HG03354 (cell line): Measurements from ENCODE around the gene CCL7.

ENCODE experiments used
- ATAC-seq: cut with Tn5 transposase; IDR thresholded peaks from one replicate; pipeline ENCODE4 v1.9.1; 2021; ENCODE audit warnings: mild to moderate bottlenecking; ENCODE audit not compliant: unreplicated experiment, poor library complexity, severe bottlenecking

The CCL7 gene

GRCh38 chr17:34314279-34314678 is 44.3 kb downstream of the CCL7 start:
- no peak for ATAC-seq

GRCh38 chr17:34318474-34318873 is 48.5 kb downstream of the CCL7 start:
- no peak for ATAC-seq

GRCh38 chr17:34319039-34319483 is 49.0 kb downstream of the CCL7 start, which contains the start of gene CCL8:
TSS of gene CCL8 (plus strand) at chr17:34319435. CDS start at chr17:34319502, 67 bp downstream.
- ATAC-seq: no peak
